Left ventricle myocardium inferior (tissue), 1 donor: ENCODE data around the gene CNPY4. TPM values are rescaled to one million over a fixed set of nuclear protein-coding genes. Genes with fewer than 3 reads are reported as not detected.

Experiments
- DNase-seq: peaks from one replicate; pipeline ENCODE4 v3.0.0-alpha.2; 2020
- H3K27ac ChIP-seq: fragments of 200-600 bp; replicated peaks from 2 replicates; pipeline ENCODE4 v1.8.0; 2021
- H3K27me3 ChIP-seq: fragments of 200-600 bp; 2 replicates; pipeline ENCODE4 v1.8.0; 2021; ENCODE audit warnings: low read depth
- H3K36me3 ChIP-seq: fragments of 200-600 bp; 2 replicates; pipeline ENCODE4 v1.8.0; 2021
- H3K4me1 ChIP-seq: fragments of 200-600 bp; 2 replicates; pipeline ENCODE4 v1.8.0; 2021
- H3K4me3 ChIP-seq: fragments of 200-600 bp; 2 replicates; pipeline ENCODE4 v1.8.0; 2021; ENCODE audit warnings: mild to moderate bottlenecking, moderate library complexity
- H3K9me3 ChIP-seq: fragments of 200-600 bp; replicated peaks from 2 replicates; pipeline ENCODE4 v1.8.0; 2021
- intact Hi-C: fragments of 100-400 bp; cut with micrococcal nuclease; formaldehyde crosslinking; loops from one replicate; pipeline ENCODE4 v1.11.0; 2022
- total RNA-seq: library from RNA; stranded (reverse); fragmentation: NEBNext Ultra II Directional; extraction: Animal tissue kit (Norgen Biotek cat#: 25700); gene quantifications from one replicate; pipeline ENCODE4 v1.2.1, GENCODE V29; 2021
- TF ChIP-seq, protein P1 (sequence below): fragments of 200-600 bp; IDR thresholded peaks from 2 replicates; pipeline ENCODE4 v1.8.0; 2021; ENCODE audit warnings: antibody characterized with exemption, mild to moderate bottlenecking, borderline replicate concordance
- donor health status: DM: no; HTN: yes; CAD: no; lungs with severe emphysema.

Gene CNPY4
- total RNA-seq, 1 donor from 2014 or later: 8.5 TPM

DNA sequence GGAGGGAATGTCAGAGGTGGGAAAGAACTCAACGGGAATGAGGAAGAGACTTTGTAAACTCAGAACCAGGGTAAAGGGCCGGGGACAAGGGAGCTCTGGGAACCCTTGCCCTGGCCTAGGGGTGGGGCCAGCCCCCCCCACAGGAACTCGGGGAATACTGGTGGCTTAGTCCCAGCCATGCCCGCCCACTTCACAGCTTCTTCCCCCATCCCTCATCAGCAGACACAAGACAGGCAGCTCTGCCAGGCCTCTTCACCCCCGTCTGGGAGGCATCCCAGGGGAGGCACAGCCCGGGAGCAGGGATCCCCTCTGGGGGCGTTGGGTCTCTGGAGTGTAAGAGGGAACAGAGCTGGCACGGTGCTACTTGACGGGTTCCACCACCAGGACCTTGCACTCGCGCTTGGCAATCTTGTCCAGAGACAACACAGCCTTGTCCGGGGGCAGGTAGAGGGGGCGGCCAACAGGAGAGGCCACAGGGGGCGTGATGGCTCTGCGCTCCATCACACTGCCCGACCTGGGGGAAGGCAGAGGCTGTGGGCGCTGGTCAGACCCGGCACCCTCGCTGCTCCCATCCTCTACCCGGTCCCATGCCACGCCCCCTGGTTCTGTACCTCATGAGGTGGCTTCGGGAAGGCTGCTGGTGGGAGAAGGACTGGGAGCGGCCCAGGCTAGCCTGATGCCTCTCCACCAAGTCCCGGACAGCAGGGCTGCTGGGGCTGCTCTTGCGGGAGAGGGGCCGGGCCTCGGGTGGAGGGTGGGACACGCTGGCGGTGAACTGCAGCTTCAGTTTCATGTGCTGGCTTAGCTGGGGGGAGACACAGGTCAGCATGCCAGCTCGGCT is 35.4 kb downstream of the CNPY4 start:
- TF ChIP-seq, protein P1, sequence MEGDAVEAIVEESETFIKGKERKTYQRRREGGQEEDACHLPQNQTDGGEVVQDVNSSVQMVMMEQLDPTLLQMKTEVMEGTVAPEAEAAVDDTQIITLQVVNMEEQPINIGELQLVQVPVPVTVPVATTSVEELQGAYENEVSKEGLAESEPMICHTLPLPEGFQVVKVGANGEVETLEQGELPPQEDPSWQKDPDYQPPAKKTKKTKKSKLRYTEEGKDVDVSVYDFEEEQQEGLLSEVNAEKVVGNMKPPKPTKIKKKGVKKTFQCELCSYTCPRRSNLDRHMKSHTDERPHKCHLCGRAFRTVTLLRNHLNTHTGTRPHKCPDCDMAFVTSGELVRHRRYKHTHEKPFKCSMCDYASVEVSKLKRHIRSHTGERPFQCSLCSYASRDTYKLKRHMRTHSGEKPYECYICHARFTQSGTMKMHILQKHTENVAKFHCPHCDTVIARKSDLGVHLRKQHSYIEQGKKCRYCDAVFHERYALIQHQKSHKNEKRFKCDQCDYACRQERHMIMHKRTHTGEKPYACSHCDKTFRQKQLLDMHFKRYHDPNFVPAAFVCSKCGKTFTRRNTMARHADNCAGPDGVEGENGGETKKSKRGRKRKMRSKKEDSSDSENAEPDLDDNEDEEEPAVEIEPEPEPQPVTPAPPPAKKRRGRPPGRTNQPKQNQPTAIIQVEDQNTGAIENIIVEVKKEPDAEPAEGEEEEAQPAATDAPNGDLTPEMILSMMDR: no peak
- intact Hi-C loops: no loop called here
- Histone ChIP-seq H3K27me3 (no peaks in the 10 kb centered on the region), H3K4me3 (no peak overlapping the region), H3K36me3 (peaks cover 37% of the 10 kb centered on the region), H3K9me3 (no peaks in the 10 kb centered on the region), H3K27ac (no peak overlapping the region), H3K4me1 (peaks cover 33% of the 10 kb centered on the region)
- no peak for DNase-seq

DNA sequence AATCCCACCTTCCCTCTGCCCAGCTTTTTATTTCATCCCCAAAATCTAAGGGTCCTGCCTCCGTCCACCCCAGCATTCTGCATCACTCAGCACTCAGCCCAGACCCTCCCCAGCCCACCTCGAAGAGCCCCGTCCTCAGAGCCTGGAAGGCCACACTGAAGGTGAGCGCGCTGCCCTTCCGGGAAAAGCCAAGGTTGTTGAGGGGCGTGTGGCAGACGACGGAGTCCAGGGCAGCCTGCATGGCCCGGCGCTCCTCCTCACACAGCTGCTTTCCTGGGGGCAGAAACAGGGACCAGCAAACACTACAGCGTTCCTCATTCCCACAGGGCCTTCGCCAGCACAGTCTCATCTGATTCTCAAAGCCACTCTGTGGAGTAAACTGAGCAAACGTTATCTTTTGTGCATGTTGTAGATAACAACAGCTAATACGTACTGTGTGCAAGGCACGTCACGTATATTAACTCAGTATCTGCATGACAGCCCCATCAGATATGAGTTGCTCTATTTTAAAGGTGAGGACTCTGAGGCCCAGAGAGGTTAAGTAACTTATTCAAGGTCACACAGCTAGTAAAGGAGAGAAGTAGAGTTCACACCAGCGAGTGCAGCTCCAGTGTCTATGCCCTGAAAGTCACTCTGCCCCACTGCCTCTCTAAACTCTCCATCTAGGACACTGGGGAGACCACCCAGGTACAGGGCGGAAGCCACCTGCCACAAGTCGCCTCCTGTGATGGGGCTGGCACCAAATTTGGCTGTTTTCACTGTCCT is 36.3 kb downstream of the CNPY4 start:
- peaks cover 26% of the 10 kb centered on the region for H3K4me1 ChIP-seq
- DNase-seq: no peak
- peaks cover 37% of the 10 kb centered on the region for H3K36me3 ChIP-seq

DNA sequence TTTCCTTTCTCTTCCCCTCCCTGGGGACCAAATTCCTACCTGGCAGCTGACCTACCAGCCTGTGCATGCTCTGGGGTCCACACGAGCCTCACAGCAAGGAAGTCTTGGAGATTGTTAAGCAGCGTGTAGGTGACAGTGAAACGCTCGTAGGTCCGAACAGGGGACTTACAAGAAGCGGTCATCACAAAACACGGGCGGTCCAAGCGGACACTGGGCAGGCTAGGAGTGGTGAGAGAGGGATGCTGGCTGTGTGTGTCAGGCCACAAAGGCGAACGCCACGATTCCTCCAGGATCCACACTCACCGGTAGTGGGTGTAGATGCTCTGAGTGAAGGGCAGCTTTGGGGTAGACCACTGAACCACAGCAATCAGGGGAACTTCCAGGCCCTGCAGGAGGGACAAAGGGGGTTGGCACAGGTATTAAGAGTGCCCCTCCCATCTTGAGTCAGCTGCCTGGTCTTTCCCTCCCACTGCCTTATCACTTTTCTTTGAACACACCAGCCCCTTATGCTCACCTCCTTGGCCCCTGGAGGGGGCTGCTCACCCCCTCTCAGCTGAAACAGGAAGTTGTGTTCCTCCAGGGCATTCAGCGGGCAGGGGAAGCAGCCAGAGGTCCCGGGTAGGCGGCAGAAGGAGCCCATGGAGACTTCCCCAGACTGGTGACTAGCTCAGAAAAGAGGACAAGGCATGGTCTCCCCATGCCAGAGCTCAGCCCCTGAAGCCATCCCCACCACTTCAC is 37.1 kb downstream of the CNPY4 start:
- H3K27ac ChIP-seq: peak overlapping the region; percentile 87
- peak overlapping the region; percentile 95 for H3K4me3 ChIP-seq
- intact Hi-C loops: no loop called here

More for the DNA sequence above, 36.3 kb downstream of the CNPY4 start:
- intact Hi-C loops: no loop called here
- no peak overlapping the region for H3K27ac ChIP-seq
- no peak overlapping the region for H3K4me3 ChIP-seq
- H3K27me3 ChIP-seq: no peaks in the 10 kb centered on the region
- TF ChIP-seq, protein P1: no peak
- no peaks in the 10 kb centered on the region for H3K9me3 ChIP-seq

DNA sequence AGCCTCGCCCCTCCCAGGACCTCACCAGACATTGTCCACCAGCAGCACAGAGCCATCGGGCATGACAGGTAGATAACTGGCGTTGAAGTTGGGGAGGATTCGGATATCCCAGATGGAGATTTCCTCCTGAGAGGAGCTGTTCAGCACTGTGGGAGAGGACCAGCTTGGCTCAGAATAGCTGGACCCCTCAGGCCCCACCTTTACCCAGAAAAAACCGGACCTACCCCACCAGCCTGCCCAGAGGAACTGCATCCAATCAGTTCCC is 37.6 kb downstream of the CNPY4 start:
- H3K4me1 ChIP-seq: peaks cover 26% of the 10 kb centered on the region
- H3K27me3 ChIP-seq: no peaks in the 10 kb centered on the region
- H3K27ac ChIP-seq: peak overlapping the region; percentile 87
- TF ChIP-seq, protein P1: no peak
- peaks cover 37% of the 10 kb centered on the region for H3K36me3 ChIP-seq
- H3K9me3 ChIP-seq: no peaks in the 10 kb centered on the region
- H3K4me3 ChIP-seq: peak overlapping the region; percentile 95
- intact Hi-C loops: no loop called here
- DNase-seq: no peak

More for the DNA sequence above, 37.1 kb downstream of the CNPY4 start:
- no peak for DNase-seq
- Histone ChIP-seq H3K36me3 (peaks cover 37% of the 10 kb centered on the region), H3K4me1 (peaks cover 26% of the 10 kb centered on the region), H3K9me3 (no peaks in the 10 kb centered on the region), H3K27me3 (no peaks in the 10 kb centered on the region)
- TF ChIP-seq, protein P1: no peak
